H9 (cell line): Measurements from ENCODE around the gene APOL2. TPM values are rescaled to one million over a fixed set of nuclear protein-coding genes. Genes with fewer than 3 reads are reported as not detected.

Source experiments
- DNase-seq: peaks from one replicate; pipeline ENCODE4 v3.0.0-alpha.2; 2017
- H2AFZ ChIP-seq: one replicate; pipeline ENCODE4 v1.6.1; 2013; ENCODE audit warnings: mild to moderate bottlenecking, low read length, control low read depth, moderate library complexity
- H2AK5ac ChIP-seq: 2 replicates; pipeline ENCODE4 v1.6.1; 2013; ENCODE audit warnings: low read length, control low read depth, mixed read lengths; ENCODE audit not compliant: insufficient read length
- H2BK120ac ChIP-seq: one replicate; pipeline ENCODE4 v1.6.1; 2013; ENCODE audit warnings: low read depth, mild to moderate bottlenecking, low read length, control low read depth, inconsistent platforms; ENCODE audit not compliant: poor library complexity, severe bottlenecking
- H2BK12ac ChIP-seq: 2 replicates; pipeline ENCODE4 v1.6.1; 2013; ENCODE audit warnings: low read length, control low read depth, mixed read lengths, low read depth; ENCODE audit not compliant: insufficient read length
- H2BK15ac ChIP-seq: 2 replicates; pipeline ENCODE4 v1.6.1; 2013; ENCODE audit warnings: low read depth, low read length, control low read depth
- H2BK20ac ChIP-seq: one replicate; pipeline ENCODE4 v1.6.1; 2013; ENCODE audit warnings: low read depth, mild to moderate bottlenecking, low read length, control low read depth, inconsistent platforms; ENCODE audit not compliant: poor library complexity, severe bottlenecking
- H2BK5ac ChIP-seq: 2 replicates; pipeline ENCODE4 v1.6.1; 2013; ENCODE audit warnings: low read length, control low read depth, mixed read lengths; ENCODE audit not compliant: insufficient read length
- H3K14ac ChIP-seq: 2 replicates; pipeline ENCODE4 v1.6.1; 2013; ENCODE audit warnings: low read length, control low read depth; ENCODE audit not compliant: insufficient read depth
- H3K18ac ChIP-seq: 2 replicates; pipeline ENCODE4 v1.6.1; 2013; ENCODE audit warnings: low read depth, mild to moderate bottlenecking, mixed read lengths, low read length, control low read depth; ENCODE audit not compliant: insufficient read length
- H3K23ac ChIP-seq: 2 replicates; pipeline ENCODE4 v1.6.1; 2013; ENCODE audit warnings: low read length, control low read depth, mixed read lengths, low read depth; ENCODE audit not compliant: insufficient read length
- H3K23me2 ChIP-seq: 2 replicates; pipeline ENCODE4 v1.6.1; 2013; ENCODE audit warnings: low read depth, mild to moderate bottlenecking, mixed read lengths, low read length, control low read depth; ENCODE audit not compliant: insufficient read length, poor library complexity, severe bottlenecking
- H3K27ac ChIP-seq: 2 replicates; pipeline ENCODE4 v1.5.1; 2013; ENCODE audit warnings: low read length, control low read depth, mixed read lengths, low read depth; ENCODE audit not compliant: insufficient read length
- H3K27me3 ChIP-seq: 2 replicates; pipeline ENCODE4 v1.6.1; 2013; ENCODE audit warnings: low read length, control low read depth, inconsistent platforms; ENCODE audit not compliant: insufficient read depth
- H3K4ac ChIP-seq: 2 replicates; pipeline ENCODE4 v1.6.1; 2013; ENCODE audit warnings: low read depth, mild to moderate bottlenecking, control low read depth, inconsistent platforms, low read length, moderate library complexity
- H3K4me1 ChIP-seq: 2 replicates; pipeline ENCODE4 v1.6.1; 2013; ENCODE audit warnings: low read length, control low read depth, inconsistent platforms; ENCODE audit not compliant: insufficient read depth
- H3K4me2 ChIP-seq: 2 replicates; pipeline ENCODE4 v1.6.1; 2013; ENCODE audit warnings: low read length, control low read depth, mixed read lengths; ENCODE audit not compliant: insufficient read length, insufficient read depth
- H3K56ac ChIP-seq: 2 replicates; pipeline ENCODE4 v1.6.1; 2013; ENCODE audit warnings: low read depth, mild to moderate bottlenecking, mixed read lengths, low read length, control low read depth; ENCODE audit not compliant: insufficient read length
- H3K79me1 ChIP-seq: 2 replicates; pipeline ENCODE4 v1.6.1; 2013; ENCODE audit warnings: low read depth, mild to moderate bottlenecking, moderate library complexity, low read length, control low read depth, inconsistent platforms; ENCODE audit not compliant: insufficient read depth, poor library complexity, severe bottlenecking
- H3K79me2 ChIP-seq: 2 replicates; pipeline ENCODE4 v1.6.1; 2013; ENCODE audit warnings: low read length, control low read depth, inconsistent platforms; ENCODE audit not compliant: insufficient read depth
- H3K9ac ChIP-seq: 2 replicates; pipeline ENCODE4 v1.6.1; 2013; ENCODE audit warnings: low read length, control low read depth, mixed read lengths; ENCODE audit not compliant: insufficient read length; ENCODE audit errors: extremely low read depth
- H3K9me3 ChIP-seq: one replicate; pipeline ENCODE4 v1.6.1; 2013; ENCODE audit warnings: low read depth, low read length, inconsistent platforms; ENCODE audit not compliant: control insufficient read depth
- H3T11ph ChIP-seq: one replicate; pipeline ENCODE4 v1.6.1; 2013; ENCODE audit warnings: mild to moderate bottlenecking, low read length, control low read depth, inconsistent platforms
- H4K20me1 ChIP-seq: one replicate; pipeline ENCODE4 v1.6.1; 2013; ENCODE audit not compliant: control insufficient read depth, insufficient read length, insufficient read depth
- H4K5ac ChIP-seq: 2 replicates; pipeline ENCODE4 v1.6.1; 2013; ENCODE audit warnings: low read depth, mild to moderate bottlenecking, mixed read lengths, low read length, control low read depth; ENCODE audit not compliant: insufficient read length
- H4K8ac ChIP-seq: replicated peaks from 2 replicates; pipeline ENCODE4 v1.6.1; 2013; ENCODE audit warnings: low read length, control low read depth, mixed read lengths, low read depth; ENCODE audit not compliant: insufficient read length
- H4K91ac ChIP-seq: 2 replicates; pipeline ENCODE4 v1.6.1; 2013; ENCODE audit warnings: low read depth, mild to moderate bottlenecking, moderate library complexity, mixed read lengths, low read length, control low read depth; ENCODE audit not compliant: insufficient read length
- H3K27ac Mint-ChIP-seq, 3 experiments: 2 replicates in 2 of 3; 3 replicates in 1 of 3; pipeline ENCODE4 v1.8.0; 2020 to 2021; ENCODE audit warnings: mixed read lengths in 3 of 3, mild to moderate bottlenecking in 1 of 3, moderate library complexity in 1 of 3
- H3K27me3 Mint-ChIP-seq: 2 replicates; pipeline ENCODE4 v1.8.0; 2021; ENCODE audit warnings: low read depth, mild to moderate bottlenecking, moderate library complexity, mixed read lengths
- H3K36me3 Mint-ChIP-seq, 3 experiments: 2 replicates in 2 of 3; 3 replicates in 1 of 3; pipeline ENCODE4 v1.8.0; 2020 to 2021; ENCODE audit warnings: low read depth in 3 of 3, mixed read lengths in 3 of 3; ENCODE audit not compliant: insufficient read depth in 1 of 3
- H3K4me1 Mint-ChIP-seq, 2 experiments: 2 replicates each; pipeline ENCODE4 v1.8.0; 2020; ENCODE audit warnings: mixed read lengths in 2 of 2
- H3K4me3 Mint-ChIP-seq, 2 experiments: 2 replicates in 1 of 2; 3 replicates in 1 of 2; pipeline ENCODE4 v1.8.0; 2020 to 2021; ENCODE audit warnings: mild to moderate bottlenecking in 2 of 2, mixed read lengths in 2 of 2, moderate library complexity in 1 of 2
- H3K9me3 Mint-ChIP-seq, 2 experiments: 2 replicates in 1 of 2; 3 replicates in 1 of 2; pipeline ENCODE4 v1.8.0; 2020; ENCODE audit warnings: mild to moderate bottlenecking in 2 of 2, mixed read lengths in 2 of 2, moderate library complexity in 1 of 2
- WGBS: extraction: QIAGEN DNeasy Blood & Tissue Kit; methylation state at CpG from one replicate; pipeline ENCODE4 v1.1.7; 2013; ENCODE audit warnings: missing lambda C conversion rate, low lambda C conversion rate, mixed read lengths; ENCODE audit not compliant: insufficient read length; ENCODE audit errors: extremely low coverage; 5-methylcytosine and 5-hydroxymethylcytosine counted together
- total RNA-seq: library from RNA; stranded (reverse); gene quantifications from 2 replicates; pipeline ENCODE4 v1.2.1, GENCODE V29; 2021
- TF ChIP-seq, protein P1 (sequence below): fragments of 200-600 bp; sonication (generic); conservative IDR thresholded peaks from 3 replicates; pipeline ENCODE4 v1.8.0; 2021; ENCODE audit warnings: antibody characterized with exemption, mild to moderate bottlenecking

APOL2 gene
- total RNA-seq, 1 experiment from 2014 or later: 15.6 TPM

DNA sequence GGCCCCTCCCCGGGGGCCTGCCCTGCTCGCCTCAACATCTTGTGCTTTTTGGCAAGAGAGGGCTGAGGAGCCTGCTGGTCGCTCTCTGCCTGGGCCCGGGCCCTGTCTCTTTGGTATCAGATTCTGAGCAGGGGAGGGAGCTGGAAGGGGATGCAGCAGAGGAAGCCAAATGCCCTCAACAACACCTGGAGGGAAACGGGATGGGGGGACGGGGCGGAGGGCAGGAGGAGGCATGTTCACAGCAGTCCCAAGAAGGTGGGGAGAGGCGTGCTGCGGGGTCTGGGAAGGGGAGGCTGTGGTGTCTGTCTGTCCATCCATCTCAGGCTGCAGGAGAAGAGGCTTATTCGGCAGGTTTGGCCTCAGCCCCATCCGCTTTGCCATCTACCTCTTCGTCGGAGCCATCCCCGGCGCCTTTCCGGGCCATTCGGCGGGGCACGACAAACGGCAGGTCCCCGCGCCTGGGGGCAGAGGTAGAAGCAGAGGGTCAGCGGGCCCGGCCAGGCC is 43.1 kb upstream of the APOL2 start:
- Histone ChIP-seq H3K56ac (no peak overlapping the region), H3K4ac (no peak overlapping the region), H2BK120ac (no peak overlapping the region), H3K79me1 (no peaks in the 10 kb centered on the region), H2AFZ (no peak overlapping the region), H4K8ac (no peak overlapping the region), H3T11ph (no peak overlapping the region), H3K23me2 (no peaks in the 10 kb centered on the region), H2BK15ac (no peak overlapping the region), H2BK20ac (no peak overlapping the region), H2BK5ac (no peak overlapping the region), H4K5ac (no peak overlapping the region), H3K9me3 (no peaks in the 10 kb centered on the region), H2BK12ac (no peak overlapping the region), H3K23ac (no peak overlapping the region), H3K4me1 (no peaks in the 10 kb centered on the region), H3K27me3 (no peaks in the 10 kb centered on the region), H4K20me1 (no peaks in the 10 kb centered on the region), H3K27ac (no peak overlapping the region), H3K4me2 (no peak overlapping the region), H3K79me2 (no peaks in the 10 kb centered on the region), H2AK5ac (no peak overlapping the region), H3K9ac (no peak overlapping the region), H4K91ac (no peak overlapping the region), H3K18ac (no peak overlapping the region), H3K14ac (no peak overlapping the region)
- Mint-ChIP-seq H3K27ac (no peak overlapping the region; a peak in 1 of 7 replicates), H3K4me3 (no peak overlapping the region), H3K36me3 (peaks cover 36 to 72% (median 63%) of the 10 kb centered on the region in 3 experiments; a peak in 6 of 7 replicates), H3K9me3 (no peaks in the 10 kb centered on the region), H3K4me1 (peaks cover 11 to 17% of the 10 kb centered on the region in 2 experiments), H3K27me3 (no peaks in the 10 kb centered on the region)
- DNase-seq: no peak
- WGBS: no CpG with 5 or more reads among the region's 24 CpGs
- TF ChIP-seq, protein P1, sequence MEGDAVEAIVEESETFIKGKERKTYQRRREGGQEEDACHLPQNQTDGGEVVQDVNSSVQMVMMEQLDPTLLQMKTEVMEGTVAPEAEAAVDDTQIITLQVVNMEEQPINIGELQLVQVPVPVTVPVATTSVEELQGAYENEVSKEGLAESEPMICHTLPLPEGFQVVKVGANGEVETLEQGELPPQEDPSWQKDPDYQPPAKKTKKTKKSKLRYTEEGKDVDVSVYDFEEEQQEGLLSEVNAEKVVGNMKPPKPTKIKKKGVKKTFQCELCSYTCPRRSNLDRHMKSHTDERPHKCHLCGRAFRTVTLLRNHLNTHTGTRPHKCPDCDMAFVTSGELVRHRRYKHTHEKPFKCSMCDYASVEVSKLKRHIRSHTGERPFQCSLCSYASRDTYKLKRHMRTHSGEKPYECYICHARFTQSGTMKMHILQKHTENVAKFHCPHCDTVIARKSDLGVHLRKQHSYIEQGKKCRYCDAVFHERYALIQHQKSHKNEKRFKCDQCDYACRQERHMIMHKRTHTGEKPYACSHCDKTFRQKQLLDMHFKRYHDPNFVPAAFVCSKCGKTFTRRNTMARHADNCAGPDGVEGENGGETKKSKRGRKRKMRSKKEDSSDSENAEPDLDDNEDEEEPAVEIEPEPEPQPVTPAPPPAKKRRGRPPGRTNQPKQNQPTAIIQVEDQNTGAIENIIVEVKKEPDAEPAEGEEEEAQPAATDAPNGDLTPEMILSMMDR: no peak
